Stimulated activated naive CD4-positive, alpha-beta T cell (primary cell): Measurements from ENCODE around the gene TPBGL.

Experiments used
- DNase-seq, 6 experiments: peaks; one replicate each; lab custom pipeline; 2025; lab: John Stamatoyannopoulos, UW

Gene TPBGL

GRCh38 chr11:75246006-75246670 lies 5.6 kb downstream of the TPBGL start:
- DNase-seq = no peak

DNA sequence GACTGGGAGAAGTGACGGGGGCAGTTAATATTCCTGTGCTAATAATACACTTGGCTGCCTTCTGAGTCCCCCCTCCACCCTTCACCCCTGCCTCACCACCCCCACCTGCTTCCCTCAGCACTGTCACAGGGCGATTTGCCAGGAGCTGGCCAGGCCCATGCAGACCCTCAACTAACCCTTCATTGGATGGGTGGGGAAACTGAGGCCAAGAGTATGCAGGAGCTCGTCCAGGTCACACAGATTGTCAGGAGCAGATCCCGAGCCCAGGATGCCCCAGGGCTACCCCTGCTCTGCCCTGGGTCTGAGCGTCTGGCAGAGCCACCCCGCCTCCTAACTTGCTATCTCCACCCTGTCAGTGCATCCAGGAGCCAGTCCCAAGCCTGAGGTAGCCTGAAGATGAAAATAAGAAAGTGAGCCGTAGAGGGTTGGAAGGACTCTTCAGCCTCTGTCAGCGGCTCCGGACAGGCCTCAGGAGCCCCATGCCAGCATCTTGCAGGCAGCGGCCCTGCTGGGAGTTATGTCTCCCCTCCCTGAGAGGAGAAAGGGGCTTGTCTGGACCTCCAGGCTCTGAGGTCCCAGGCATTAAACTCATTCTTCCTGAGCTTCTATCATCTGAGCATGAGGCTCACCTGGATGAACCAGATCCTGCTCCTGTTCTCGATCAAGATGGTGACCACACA lies 6.2 kb downstream of the TPBGL start:
- no peak for DNase-seq

DNA sequence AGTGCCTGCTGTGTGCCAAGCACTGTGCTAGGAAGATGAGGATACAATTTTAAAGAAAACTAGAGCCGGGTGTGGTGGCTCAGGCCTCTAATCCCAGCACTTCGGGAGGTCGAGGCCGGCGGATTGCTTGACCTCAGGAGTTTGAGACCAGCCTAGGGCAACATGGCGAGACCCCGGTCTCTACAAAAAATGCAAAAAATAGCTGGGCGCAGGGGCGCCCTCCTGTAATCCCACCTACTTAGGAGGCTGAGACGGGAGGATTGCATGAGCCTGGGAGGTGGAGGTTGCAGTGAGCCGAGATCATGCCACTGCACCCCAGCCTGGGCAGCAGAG lies 8.3 kb downstream of the TPBGL start:
- no peak for DNase-seq

GRCh38 chr11:75249704-75250103 lies 9.1 kb downstream of the TPBGL start:
- DNase-seq = no peak

GRCh38 chr11:75254326-75254725 lies 13.8 kb downstream of the TPBGL start:
- DNase-seq = no peak

- DNase-seq = no peak
Measured at GRCh38 chr11:75260396-75261170, 20.0 kb downstream of the TPBGL start.

DNA sequence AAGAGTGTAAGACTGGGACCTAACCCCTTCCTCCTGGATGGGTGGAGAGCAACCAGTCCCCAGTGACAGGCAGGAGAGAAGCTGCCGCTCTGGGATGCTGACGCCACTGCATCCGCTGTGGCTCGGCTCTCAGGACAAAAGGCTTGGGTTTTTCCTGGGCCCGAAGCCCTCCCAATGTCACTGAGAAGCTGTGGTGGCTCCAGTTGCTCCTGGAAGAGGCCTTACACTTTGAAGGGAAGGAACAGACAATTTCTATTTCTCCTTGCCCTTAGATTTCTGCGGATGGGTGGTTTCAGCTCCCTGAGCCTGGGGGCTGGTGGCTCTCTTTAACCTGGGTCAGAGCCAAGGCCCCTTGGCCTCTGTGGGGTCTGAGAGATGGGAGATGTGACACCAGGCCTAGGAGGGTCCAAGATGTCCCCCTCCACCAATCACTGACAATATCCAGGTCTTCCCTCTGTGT lies 21.4 kb downstream of the TPBGL start:
- DNase-seq = no peak

DNA sequence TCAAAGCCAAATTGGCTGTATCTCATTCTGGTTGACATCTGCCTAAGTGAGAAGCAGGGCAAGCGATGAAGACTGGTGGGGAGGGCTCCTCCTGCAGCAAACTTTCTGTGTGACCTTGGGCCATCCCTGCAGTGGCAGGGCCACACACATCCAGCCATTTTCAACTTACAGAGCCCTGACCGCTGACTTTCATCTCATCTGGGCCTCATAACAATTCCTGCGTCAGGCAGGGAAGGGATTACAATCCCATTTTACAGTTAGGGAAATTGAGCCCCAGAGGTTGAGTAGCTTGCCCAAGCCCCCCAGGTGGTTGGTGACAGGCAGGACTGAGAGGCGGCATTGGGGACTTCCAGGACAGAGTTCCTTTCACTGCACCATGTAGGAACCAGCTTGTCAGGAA lies 21.9 kb downstream of the TPBGL start:
- no peak for DNase-seq

DNA sequence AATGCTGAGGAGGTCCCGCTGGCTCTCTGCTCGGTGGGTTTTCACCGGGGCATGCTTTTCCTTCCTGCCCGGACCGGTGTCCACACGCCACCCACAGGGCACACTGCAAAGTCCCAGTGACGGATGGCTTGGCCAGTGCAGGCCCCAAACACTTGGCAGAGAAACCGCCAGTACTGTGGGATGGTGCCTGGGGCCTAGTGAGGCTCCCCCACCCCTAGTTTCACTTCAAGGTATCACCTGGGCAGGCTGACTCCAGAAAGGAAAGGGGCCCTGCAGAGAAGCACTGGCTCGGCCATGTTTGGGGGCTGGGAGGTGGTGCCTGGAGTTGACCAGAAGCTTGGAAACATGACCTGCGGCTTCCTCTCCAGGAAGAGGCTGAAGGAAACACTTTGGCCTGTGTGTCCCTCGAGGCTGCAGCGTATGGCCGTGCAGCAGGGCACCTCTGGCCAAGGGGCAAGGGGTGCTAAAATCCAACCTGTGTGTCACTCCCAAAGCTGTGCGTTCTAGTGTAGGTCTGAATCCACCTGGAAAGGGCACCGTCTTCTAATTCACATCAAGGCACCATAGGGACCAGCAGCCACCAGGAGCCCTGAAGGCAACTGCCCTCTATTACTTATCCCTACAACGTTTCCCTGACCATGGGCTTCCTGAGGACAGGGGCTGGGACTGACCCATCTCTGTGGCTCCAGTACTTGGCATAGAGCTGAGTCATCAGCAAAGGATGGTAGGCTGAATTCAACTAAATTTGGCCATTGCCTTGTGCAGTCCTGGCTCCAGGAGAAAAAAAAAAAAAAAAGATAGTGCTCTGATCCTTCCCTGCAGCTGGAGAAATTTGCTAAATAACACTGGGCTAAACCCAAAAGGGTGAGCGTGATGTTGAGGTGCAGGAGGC lies 22.6 kb downstream of the TPBGL start:
- no peak for DNase-seq

- peak in 1 of 6 experiments; percentile 23 for DNase-seq
Measured at GRCh38 chr11:75263944-75264349, 23.4 kb downstream of the TPBGL start.

GRCh38 chr11:75264356-75264755 lies 23.8 kb downstream of the TPBGL start:
- DNase-seq = no peak

GRCh38 chr11:75264971-75265370 lies 24.4 kb downstream of the TPBGL start:
- DNase-seq = no peak

GRCh38 chr11:75265851-75266531 lies 25.4 kb downstream of the TPBGL start:
- no peak for DNase-seq

- DNase-seq = no peak
Measured at GRCh38 chr11:75267171-75267970, 26.8 kb downstream of the TPBGL start.

DNA sequence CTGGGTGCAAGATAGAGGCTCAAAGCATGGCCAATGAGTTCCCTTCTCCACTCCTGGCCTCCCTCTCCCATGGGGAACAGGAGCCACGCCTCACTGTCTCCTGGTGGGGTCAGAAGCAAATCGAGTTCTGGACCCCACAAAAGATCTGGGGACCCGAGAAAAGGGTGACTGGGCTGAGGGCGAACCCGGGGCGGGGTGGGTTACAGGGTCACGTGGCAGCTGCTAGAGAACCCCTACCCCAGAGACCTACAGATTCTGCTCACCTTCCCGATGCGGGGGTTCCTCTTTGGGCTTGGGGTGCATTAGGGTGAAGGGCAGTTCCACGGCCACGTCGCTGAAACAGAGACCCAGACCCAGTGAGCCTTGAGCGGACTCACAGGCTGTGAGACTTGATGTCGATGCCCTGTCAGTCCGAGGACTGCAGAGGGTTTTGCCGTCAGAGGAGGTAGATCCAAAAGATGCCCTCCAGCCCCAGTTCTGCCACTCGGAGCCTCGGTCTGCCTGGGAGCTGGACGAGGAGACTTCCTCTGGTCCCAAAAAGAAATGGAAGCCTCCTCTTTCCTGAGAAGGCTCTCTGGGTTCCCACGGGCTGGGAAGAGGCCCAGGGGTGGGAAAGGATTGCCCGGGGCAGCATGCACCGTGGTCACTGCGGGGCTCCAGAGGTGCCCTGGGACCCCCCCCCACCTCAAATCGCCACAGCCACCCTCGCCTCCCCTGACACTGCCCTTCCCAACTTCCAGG lies 28.2 kb downstream of the TPBGL start:
- no peak for DNase-seq

DNA sequence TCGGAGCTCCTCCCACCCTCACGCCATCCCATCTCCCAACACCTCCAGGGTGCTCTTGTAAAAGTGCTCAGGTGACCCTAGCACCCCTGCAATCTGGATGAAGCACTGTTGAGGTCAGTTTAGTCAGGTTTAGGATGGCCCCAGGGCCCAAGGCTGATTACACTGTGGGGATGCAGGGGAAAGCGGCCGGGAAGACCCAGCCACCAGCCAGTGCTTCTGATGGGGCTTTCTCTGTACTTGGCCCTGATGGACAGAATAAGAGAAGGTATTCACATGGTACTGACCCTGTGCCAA lies 28.7 kb downstream of the TPBGL start:
- no peak for DNase-seq

DNA sequence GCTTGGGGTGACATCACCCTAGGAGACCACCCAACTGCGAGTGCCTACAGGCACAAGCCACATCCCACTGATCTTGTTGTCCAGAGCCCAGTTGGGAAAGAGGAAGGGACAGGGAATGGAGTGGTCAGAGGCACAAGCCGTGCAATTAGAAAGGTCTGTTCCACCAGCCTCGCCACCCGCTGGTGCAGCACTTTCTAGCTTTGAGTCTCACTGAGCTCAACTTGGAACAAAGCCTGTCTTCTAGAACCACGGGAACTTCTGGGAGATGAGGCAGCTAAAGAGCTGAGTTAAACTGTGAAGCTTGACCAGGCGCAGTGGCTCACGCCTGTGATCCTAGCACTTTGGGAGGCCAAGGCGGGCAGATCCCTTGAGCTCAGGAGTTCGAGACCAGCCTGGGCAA lies 29.3 kb downstream of the TPBGL start:
- DNase-seq = no peak

GRCh38 chr11:75270896-75271418 lies 30.4 kb downstream of the TPBGL start:
- DNase-seq = peak in 4 of 6 experiments; percentile 6 to 51 (median 30)

DNA sequence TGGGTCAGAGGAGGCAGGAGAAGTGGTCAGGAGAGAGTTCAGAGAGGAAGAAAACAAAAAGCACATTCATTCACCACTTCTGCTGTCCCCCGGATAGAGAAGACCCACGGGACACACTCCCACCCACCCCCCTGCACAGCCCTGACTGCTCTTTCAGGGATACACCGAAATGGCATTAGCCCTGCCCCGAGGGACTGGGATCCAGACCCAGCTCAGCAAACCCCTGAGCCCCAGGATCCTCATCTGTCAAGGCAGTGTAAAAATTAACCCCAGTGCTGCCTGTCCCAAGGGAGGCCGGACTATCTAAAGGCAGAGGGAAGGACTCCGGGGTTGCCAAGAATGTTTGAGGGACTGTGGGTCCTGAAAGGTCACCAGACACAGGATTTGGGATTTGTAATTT lies 31.2 kb downstream of the TPBGL start:
- no peak for DNase-seq

DNA sequence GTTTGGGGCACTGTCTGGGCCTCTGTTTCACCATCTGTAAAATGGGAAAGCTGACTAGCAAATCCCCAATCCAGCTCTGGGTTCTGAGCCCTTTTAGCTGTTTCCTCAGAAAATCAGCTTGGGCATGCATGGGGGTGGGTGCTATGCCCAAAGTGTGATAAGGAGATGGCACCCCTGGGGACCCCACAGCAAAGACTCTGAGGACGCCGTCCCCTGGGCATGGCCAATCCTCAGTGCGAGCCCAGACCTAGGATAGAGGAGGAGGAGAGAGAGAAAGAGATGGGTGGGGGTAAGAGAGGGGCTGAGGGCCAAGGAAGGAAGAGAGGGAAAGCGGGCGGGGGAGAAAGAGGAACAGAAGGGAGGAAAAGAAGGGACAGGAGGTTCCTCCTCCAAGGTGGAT lies 31.8 kb downstream of the TPBGL start:
- DNase-seq = no peak
